Adrenal gland (tissue), 5 donors: ENCODE data around the gene ITIH5.

Experiments
- CTCF ChIP-seq, 6 experiments: fragments of 450-650 bp in 4 of 6; fragments of 200-600 bp in 2 of 6; sonication (generic) in 1 of 6; IDR thresholded peaks; 1 replicate in 5 of 6; 2 replicates in 1 of 6; pipeline versions ENCODE4 v1.5.1 to v1.8.0; 2016 to 2021; ENCODE audit warnings: antibody characterized with exemption in 6 of 6, mild to moderate bottlenecking in 2 of 6, moderate library complexity in 1 of 6
- POLR2A ChIP-seq, 2 donors: fragments of 450-650 bp; IDR thresholded peaks; one replicate each; pipeline ENCODE4 v1.6.1; 2017; ENCODE audit warnings: antibody characterized with exemption in 2 of 2, mild to moderate bottlenecking in 2 of 2, moderate library complexity in 1 of 2
- donor health status: DM: no; HTN: no; CAD: no.

GRCh38 chr10:7561985-7562384 lies 104.8 kb downstream of the ITIH5 start:
- no peak for TF ChIP-seq CTCF (IDR thresholded peaks at IDR 0.05)
- no peak for TF ChIP-seq POLR2A (IDR thresholded peaks at IDR 0.05)
